Activated B cell treated with CpG ODN at 0.5 μM for 24 hours (primary cell): ENCODE results near the gene NFKBIA. TPM values are rescaled to one million over a fixed set of nuclear protein-coding genes. Genes with fewer than 3 reads are reported as not detected.
"Not testable (repeated sequence)": the region's sequence is repeated elsewhere in the genome, so short reads cannot be mapped to it uniquely, and the experiment has no call there.

ENCODE experiments used
- ATAC-seq: fragments of 200-7000 bp; cut with Tn5 transposase; one replicate; pipeline ENCODE4 v1.10.0; 2021; ENCODE audit warnings: low read depth, mild to moderate bottlenecking, moderate library complexity
- CTCF ChIA-PET: fragments of 350-600 bp; sonication (Branson Sonifier 250); formaldehyde crosslinking; loops from one replicate; lab custom pipeline; 2021; ENCODE audit warnings: antibody characterized with exemption; lab: Charles Lee
- POLR2A ChIA-PET: fragments of 350-600 bp; sonication (Branson Sonifier 250); formaldehyde crosslinking; loops from one replicate; lab custom pipeline; 2021; ENCODE audit warnings: antibody characterized with exemption; lab: Charles Lee
- DNase-seq: peaks from one replicate; pipeline ENCODE4 v3.0.0; 2022
- H3K27ac Mint-ChIP-seq: one replicate; pipeline ENCODE4 v1.8.0; 2020; ENCODE audit warnings: mixed read lengths
- H3K27me3 Mint-ChIP-seq: one replicate; pipeline ENCODE4 v1.8.0; 2021; ENCODE audit warnings: mixed read lengths
- H3K36me3 Mint-ChIP-seq: one replicate; pipeline ENCODE4 v1.8.0; 2021; ENCODE audit warnings: low read depth, mixed read lengths
- H3K4me1 Mint-ChIP-seq: one replicate; pipeline ENCODE4 v1.8.0; 2021; ENCODE audit warnings: mixed read lengths
- H3K4me3 Mint-ChIP-seq: one replicate; pipeline ENCODE4 v1.8.0; 2020; ENCODE audit warnings: mild to moderate bottlenecking, mixed read lengths
- H3K9me3 Mint-ChIP-seq: one replicate; pipeline ENCODE4 v1.8.0; 2020; ENCODE audit warnings: mixed read lengths
- CTCF ChIP-seq: fragments of 200-600 bp; IDR thresholded peaks from one replicate; pipeline ENCODE4 v1.8.0; 2022; ENCODE audit warnings: antibody characterized with exemption, mild to moderate bottlenecking
- intact Hi-C: fragments of 100-400 bp; cut with micrococcal nuclease; formaldehyde crosslinking; loops from one replicate; pipeline ENCODE4 v1.15.1; 2024
- total RNA-seq: library from RNA; stranded (reverse); gene quantifications from 2 replicates; pipeline ENCODE4 v1.2.3, GENCODE V29; 2022

The NFKBIA gene
- total RNA-seq, 1 donor from 2014 or later, result 515 TPM

GRCh38 chr14:35365130-35366055, 39.2 kb downstream of the NFKBIA start:
- DNase-seq, result no peak
- Mint-ChIP-seq H3K9me3 (no peaks in the 10 kb centered on the region), H3K4me3 (peak overlapping the region; percentile 8), H3K27me3 (no peaks in the 10 kb centered on the region), H3K27ac (peak overlapping the region; percentile 59), H3K36me3 (no peaks in the 10 kb centered on the region), H3K4me1 (peaks cover 41% of the 10 kb centered on the region)
- intact Hi-C loops, result loop anchor here (2.0 kb wide), 1 partner anchor 33 kb away; no protein-coding TSS in a partner anchor
- TF ChIP-seq CTCF, result no peak
- POLR2A ChIA-PET, result interaction anchor here (1.0 to 9.1 kb wide), 4 partner anchors 15 to 79 kb away, joined by 3 to 191 read pairs (median 4); partner anchors contain the start of genes NFKBIA and PSMA6
- CTCF ChIA-PET, result interaction anchor here (1.2 kb wide), 1 partner anchor 43 kb away, joined by 4 read pairs; no protein-coding TSS in a partner anchor
- ATAC-seq, result peak; percentile 82

GRCh38 chr14:35362911-35363374, 41.6 kb downstream of the NFKBIA start:
- no peak overlapping the region for H3K27ac Mint-ChIP-seq
- H3K4me1 Mint-ChIP-seq, result peaks cover 35% of the 10 kb centered on the region
- H3K9me3 Mint-ChIP-seq, result no peaks in the 10 kb centered on the region
- no peak overlapping the region for H3K4me3 Mint-ChIP-seq
- no peaks in the 10 kb centered on the region for H3K36me3 Mint-ChIP-seq
- ATAC-seq (no peak), DNase-seq (no peak)
- TF ChIP-seq CTCF, result no peak
- H3K27me3 Mint-ChIP-seq, result no peaks in the 10 kb centered on the region
- ChIA-PET POLR2A (interaction anchor here (9.1 kb wide), 1 partner anchor 39 kb away, joined by 191 read pairs; the partner anchor contains the start of gene NFKBIA), CTCF (no interaction called here)
- intact Hi-C loops, result no loop called here

GRCh38 chr14:35362450-35362849, 42.1 kb downstream of the NFKBIA start:
- H3K4me3 Mint-ChIP-seq, result no peak overlapping the region
- TF ChIP-seq CTCF, result no peak
- H3K4me1 Mint-ChIP-seq, result peaks cover 30% of the 10 kb centered on the region
- no peaks in the 10 kb centered on the region for H3K27me3 Mint-ChIP-seq
- no peak overlapping the region for H3K27ac Mint-ChIP-seq
- no peaks in the 10 kb centered on the region for H3K9me3 Mint-ChIP-seq
- DNase-seq (no peak), ATAC-seq (no peak)
- intact Hi-C loops, result no loop called here
- CTCF ChIA-PET, result no interaction called here
- POLR2A ChIA-PET, result no interaction called here
- H3K36me3 Mint-ChIP-seq, result no peaks in the 10 kb centered on the region

GRCh38 chr14:35361141-35361480, 43.4 kb downstream of the NFKBIA start:
- DNase-seq (no peak), ATAC-seq (no peak)
- Mint-ChIP-seq H3K9me3 (no peaks in the 10 kb centered on the region), H3K4me1 (peaks cover 19% of the 10 kb centered on the region), H3K4me3 (no peak overlapping the region), H3K27me3 (no peaks in the 10 kb centered on the region), H3K36me3 (no peaks in the 10 kb centered on the region), H3K27ac (no peak overlapping the region)
- intact Hi-C loops, result no loop called here
- no peak for TF ChIP-seq CTCF
- POLR2A ChIA-PET, result interaction anchor here (1.9 kb wide), 1 partner anchor 43 kb away, joined by 7 read pairs; the partner anchor contains the start of gene NFKBIA
- CTCF ChIA-PET, result no interaction called here

- intact Hi-C loops, H3K27me3 Mint-ChIP-seq, CTCF ChIA-PET, H3K36me3 Mint-ChIP-seq, H3K9me3 Mint-ChIP-seq, H3K4me3 Mint-ChIP-seq, H3K27ac Mint-ChIP-seq, POLR2A ChIA-PET, ATAC-seq, DNase-seq: not testable (repeated sequence)
- peaks cover 10% of the 10 kb centered on the region for H3K4me1 Mint-ChIP-seq
These were observed 44.9 kb downstream of the NFKBIA start for GRCh38 chr14:35359655-35360054.
